Karpas-422 (cell line): ENCODE measurements around the gene LCP2. TPM values are rescaled to one million over a fixed set of nuclear protein-coding genes. Genes with fewer than 3 reads are reported as not detected.

Experiments
- DNase-seq: peaks from one replicate; pipeline ENCODE4 v3.0.0-alpha.2; 2015
- H2AFZ ChIP-seq: fragments of 200-600 bp; sonication (generic); 2 replicates; pipeline ENCODE4 v1.6.1; 2014; ENCODE audit warnings: antibody characterized with exemption, low read length, mixed read lengths
- H3K27ac ChIP-seq: fragments of 200-600 bp; sonication (generic); 2 replicates; pipeline ENCODE4 v1.5.1; 2014; ENCODE audit warnings: mild to moderate bottlenecking, low read length, moderate library complexity
- H3K27me3 ChIP-seq: fragments of 200-600 bp; sonication (generic); 2 replicates; pipeline ENCODE4 v1.6.1; 2014; ENCODE audit warnings: low read length, mixed read lengths
- H3K36me3 ChIP-seq: fragments of 200-600 bp; sonication (generic); 2 replicates; pipeline ENCODE4 v1.6.1; 2014; ENCODE audit warnings: low read length, mixed read lengths; ENCODE audit not compliant: insufficient read depth
- H3K4me1 ChIP-seq: fragments of 200-600 bp; sonication (generic); 2 replicates; pipeline ENCODE4 v1.6.1; 2014; ENCODE audit warnings: mild to moderate bottlenecking, low read length, mixed read lengths
- H3K4me2 ChIP-seq: fragments of 200-600 bp; sonication (generic); 2 replicates; pipeline ENCODE4 v1.6.1; 2014; ENCODE audit warnings: low read length, low read depth, mild to moderate bottlenecking; ENCODE audit not compliant: poor library complexity, severe bottlenecking
- H3K4me3 ChIP-seq: fragments of 200-600 bp; sonication (generic); 2 replicates; pipeline ENCODE4 v1.5.1; 2014; ENCODE audit warnings: mild to moderate bottlenecking, antibody characterized with exemption, low read length, mixed read lengths
- H3K79me2 ChIP-seq: fragments of 200-600 bp; sonication (generic); 2 replicates; pipeline ENCODE4 v1.6.1; 2014; ENCODE audit warnings: mild to moderate bottlenecking, low read length, mixed read lengths
- H3K9ac ChIP-seq: fragments of 200-600 bp; sonication (generic); 2 replicates; pipeline ENCODE4 v1.6.0; 2014; ENCODE audit warnings: low read length
- H3K9me2 ChIP-seq: fragments of 200-600 bp; sonication (generic), shearing (Covaris generic); replicated peaks from 2 replicates; pipeline ENCODE4 v1.6.0; 2014; ENCODE audit warnings: mild to moderate bottlenecking, low read length, moderate library complexity; ENCODE audit not compliant: insufficient read depth
- H3K9me3 ChIP-seq: fragments of 300-700, 200-600 bp; sonication (generic); 2 replicates; pipeline ENCODE4 v1.6.1; 2014; ENCODE audit warnings: low read length, mixed read lengths
- H4K20me1 ChIP-seq: fragments of 200-600 bp; sonication (generic); 2 replicates; pipeline ENCODE4 v1.6.1; 2014; ENCODE audit warnings: mild to moderate bottlenecking, antibody characterized with exemption, low read length, low read depth; ENCODE audit not compliant: insufficient read depth
- total RNA-seq: library from RNA; depleted of rRNA; stranded (reverse); fragments of >200 nt; shearing (Covaris generic); gene quantifications from 2 replicates; pipeline ENCODE4 v1.2.3, GENCODE V29; 2014; ENCODE audit warnings: low replicate concordance

LCP2 gene
- total RNA-seq, 1 experiment from 2014 or later: 0.82 TPM

- no peak for DNase-seq
- Histone ChIP-seq H3K4me2 (no peak overlapping the region), H3K36me3 (no peaks in the 10 kb centered on the region), H4K20me1 (no peaks in the 10 kb centered on the region; the same call in 1 of the 2 replicates), H3K27ac (no peak overlapping the region), H3K9me3 (no peaks in the 10 kb centered on the region), H3K79me2 (no peaks in the 10 kb centered on the region), H3K4me1 (peaks cover 40% of the 10 kb centered on the region), H3K27me3 (no peaks in the 10 kb centered on the region), H3K4me3 (no peak overlapping the region), H3K9ac (no peak overlapping the region), H2AFZ (no peak overlapping the region), H3K9me2 (no peaks in the 10 kb centered on the region)
These were observed 7.8 kb downstream of the LCP2 start for GRCh38 chr5:170289764-170290163.

DNA sequence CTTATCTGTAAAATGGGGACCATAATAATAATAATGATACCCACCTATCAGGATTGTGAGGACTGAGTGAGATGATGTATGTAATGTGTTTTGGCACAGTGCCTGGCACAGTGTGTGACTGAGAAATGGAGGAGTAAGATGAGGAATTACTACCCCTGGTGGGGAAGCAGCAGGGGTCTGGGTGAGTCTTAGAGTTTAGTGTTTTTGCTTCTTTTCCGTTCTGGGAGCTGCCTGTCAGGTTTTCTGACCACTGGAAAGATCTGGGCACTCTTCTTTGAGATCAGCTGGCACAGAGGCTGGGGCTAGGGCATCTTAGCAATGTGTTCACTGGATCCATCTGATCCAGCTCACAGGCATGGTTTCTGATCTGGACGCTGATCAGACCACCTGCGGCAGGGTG lies 8.5 kb downstream of the LCP2 start:
- no peaks in the 10 kb centered on the region for H3K36me3 ChIP-seq
- no peak for DNase-seq
- H3K9me2 ChIP-seq: no peaks in the 10 kb centered on the region
- H3K27me3 ChIP-seq: 0 out of 2 replicates have a peak, but pooled peaks cover 1% of the 10 kb centered on the region
- H3K79me2 ChIP-seq: no peaks in the 10 kb centered on the region
- H3K9me3 ChIP-seq: no peaks in the 10 kb centered on the region
- H4K20me1 ChIP-seq: no peaks in the 10 kb centered on the region; the same call in 1 of the 2 replicates
- no peak overlapping the region for H3K9ac ChIP-seq
- no peak overlapping the region for H3K27ac ChIP-seq
- peaks cover 40% of the 10 kb centered on the region for H3K4me1 ChIP-seq
- H3K4me3 ChIP-seq: no peak overlapping the region
- no peak overlapping the region for H3K4me2 ChIP-seq
- H2AFZ ChIP-seq: no peak overlapping the region

- Histone ChIP-seq H3K9ac (no peak overlapping the region), H3K9me3 (no peaks in the 10 kb centered on the region), H3K27ac (no peak overlapping the region), H2AFZ (no peak overlapping the region), H3K9me2 (no peaks in the 10 kb centered on the region), H3K27me3 (0 out of 2 replicates have a peak, but pooled peaks cover 5% of the 10 kb centered on the region), H3K4me2 (no peak overlapping the region), H3K79me2 (no peaks in the 10 kb centered on the region), H3K4me1 (peaks cover 35% of the 10 kb centered on the region), H3K4me3 (no peak overlapping the region), H3K36me3 (no peaks in the 10 kb centered on the region), H4K20me1 (no peaks in the 10 kb centered on the region; the same call in 1 of the 2 replicates)
- DNase-seq: no peak
These were observed 9.0 kb downstream of the LCP2 start for GRCh38 chr5:170288551-170288950.

DNA sequence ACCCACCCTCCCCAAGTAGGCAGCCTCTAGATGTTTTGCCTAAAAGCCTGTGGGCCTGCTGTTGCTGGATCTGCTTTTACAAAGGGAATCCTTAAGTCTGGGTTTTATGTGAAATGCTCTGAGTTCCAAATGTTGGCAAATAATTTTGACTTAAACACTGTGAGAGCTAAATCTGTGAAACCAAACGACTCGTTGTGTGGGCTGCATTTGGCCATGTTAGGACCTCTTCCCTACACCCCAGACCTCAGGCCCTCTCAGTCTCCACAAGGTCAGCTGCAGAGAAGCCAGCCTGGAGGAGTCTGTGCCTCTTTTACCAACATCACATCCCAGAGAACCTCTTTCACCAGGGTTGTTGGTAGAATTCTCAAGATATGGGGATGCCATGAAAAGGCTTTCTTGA lies 9.4 kb downstream of the LCP2 start:
- Histone ChIP-seq H3K9ac (no peak overlapping the region), H4K20me1 (no peaks in the 10 kb centered on the region; the same call in 1 of the 2 replicates), H3K27ac (no peak overlapping the region), H3K4me2 (no peak overlapping the region), H3K4me1 (peaks cover 31% of the 10 kb centered on the region), H3K36me3 (no peaks in the 10 kb centered on the region), H3K4me3 (no peak overlapping the region), H3K79me2 (no peaks in the 10 kb centered on the region), H3K9me2 (no peaks in the 10 kb centered on the region), H3K9me3 (no peaks in the 10 kb centered on the region), H3K27me3 (0 out of 2 replicates have a peak, but pooled peaks cover 5% of the 10 kb centered on the region), H2AFZ (no peak overlapping the region)
- DNase-seq: no peak

DNA sequence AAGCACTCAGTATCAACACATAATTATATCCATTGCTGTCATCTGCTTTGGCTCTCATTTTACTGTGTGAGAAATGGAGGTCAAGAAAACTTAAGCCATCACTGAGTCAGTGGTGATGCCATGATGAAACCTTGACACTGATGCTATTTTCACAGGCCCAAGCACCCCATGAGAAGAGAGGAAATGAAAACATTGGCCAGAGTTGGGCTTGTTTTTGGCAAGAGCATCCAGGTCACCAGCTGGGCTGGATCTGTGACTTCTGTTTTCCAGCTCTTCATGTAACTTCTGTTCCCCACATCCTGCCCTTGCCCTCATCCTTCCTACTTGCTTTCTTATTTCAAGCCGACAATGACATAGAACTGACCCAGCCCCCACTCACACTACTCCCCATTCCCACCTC lies 10.0 kb downstream of the LCP2 start:
- H2AFZ ChIP-seq: no peak overlapping the region
- DNase-seq: no peak
- no peaks in the 10 kb centered on the region for H3K9me3 ChIP-seq
- H3K4me3 ChIP-seq: no peak overlapping the region
- no peak overlapping the region for H3K9ac ChIP-seq
- H3K79me2 ChIP-seq: no peaks in the 10 kb centered on the region
- no peak overlapping the region for H3K27ac ChIP-seq
- H3K4me2 ChIP-seq: no peak overlapping the region
- H3K4me1 ChIP-seq: peaks cover 25% of the 10 kb centered on the region
- 0 out of 2 replicates have a peak, but pooled peaks cover 5% of the 10 kb centered on the region for H3K27me3 ChIP-seq
- H3K36me3 ChIP-seq: no peaks in the 10 kb centered on the region
- H4K20me1 ChIP-seq: no peaks in the 10 kb centered on the region; the same call in 1 of the 2 replicates
- no peaks in the 10 kb centered on the region for H3K9me2 ChIP-seq

- no peak overlapping the region for H2AFZ ChIP-seq
- H3K27me3 ChIP-seq: 0 out of 2 replicates have a peak, but pooled peaks cover 5% of the 10 kb centered on the region
- no peaks in the 10 kb centered on the region for H3K79me2 ChIP-seq
- peaks cover 24% of the 10 kb centered on the region for H3K4me1 ChIP-seq
- no peaks in the 10 kb centered on the region for H3K9me2 ChIP-seq
- no peak overlapping the region for H3K27ac ChIP-seq
- 0 out of 2 replicates have a peak overlapping the region, but pooled peaks have one; percentile 13 for H3K4me3 ChIP-seq
- peak; percentile 82 for DNase-seq
- no peak overlapping the region for H3K9ac ChIP-seq
- H4K20me1 ChIP-seq: no peaks in the 10 kb centered on the region; the same call in 1 of the 2 replicates
- peak overlapping the region; percentile 46 for H3K4me2 ChIP-seq
- no peaks in the 10 kb centered on the region for H3K9me3 ChIP-seq
- H3K36me3 ChIP-seq: no peaks in the 10 kb centered on the region
These were observed 11.1 kb downstream of the LCP2 start for GRCh38 chr5:170286386-170286925.

- H3K4me3 ChIP-seq: no peak overlapping the region
- 0 out of 2 replicates have a peak, but pooled peaks cover 5% of the 10 kb centered on the region for H3K27me3 ChIP-seq
- H2AFZ ChIP-seq: no peak overlapping the region
- no peaks in the 10 kb centered on the region; the same call in 1 of the 2 replicates for H4K20me1 ChIP-seq
- H3K9ac ChIP-seq: no peak overlapping the region
- H3K27ac ChIP-seq: no peak overlapping the region
- H3K79me2 ChIP-seq: no peaks in the 10 kb centered on the region
- DNase-seq: no peak
- H3K9me2 ChIP-seq: no peaks in the 10 kb centered on the region
- no peaks in the 10 kb centered on the region for H3K9me3 ChIP-seq
- H3K4me2 ChIP-seq: no peak overlapping the region
- peaks cover 24% of the 10 kb centered on the region for H3K4me1 ChIP-seq
- H3K36me3 ChIP-seq: no peaks in the 10 kb centered on the region
These were observed 12.4 kb downstream of the LCP2 start for GRCh38 chr5:170285181-170285580.

GRCh38 chr5:170284231-170284630 lies 13.3 kb downstream of the LCP2 start:
- H3K36me3 ChIP-seq: no peaks in the 10 kb centered on the region
- no peak overlapping the region for H3K4me3 ChIP-seq
- H3K9me2 ChIP-seq: no peaks in the 10 kb centered on the region
- H3K27me3 ChIP-seq: 0 out of 2 replicates have a peak, but pooled peaks cover 5% of the 10 kb centered on the region
- no peaks in the 10 kb centered on the region; the same call in 1 of the 2 replicates for H4K20me1 ChIP-seq
- DNase-seq: no peak
- no peak overlapping the region for H3K27ac ChIP-seq
- H3K9ac ChIP-seq: no peak overlapping the region
- H3K9me3 ChIP-seq: no peaks in the 10 kb centered on the region
- peaks cover 28% of the 10 kb centered on the region for H3K4me1 ChIP-seq
- no peak overlapping the region for H3K4me2 ChIP-seq
- H2AFZ ChIP-seq: no peak overlapping the region
- H3K79me2 ChIP-seq: no peaks in the 10 kb centered on the region
